DOHH2 (cell line): ENCODE data around the gene ADAM8.

Experiments
- EZH2phosphoT487 ChIP-seq: fragments of 200-600 bp; sonication (generic); IDR thresholded peaks from 2 replicates; pipeline ENCODE4 v1.6.1; 2017; ENCODE audit warnings: borderline replicate concordance, mild to moderate bottlenecking, antibody characterized with exemption, low read length, moderate library complexity, mixed read lengths
- TF ChIP-seq, protein P1 (sequence below): fragments of 200-600 bp; sonication (generic); IDR thresholded peaks from one replicate; pipeline ENCODE4 v1.5.1; 2014; ENCODE audit warnings: antibody characterized with exemption, mild to moderate bottlenecking, low read depth, low read length; ENCODE audit not compliant: poor library complexity, severe bottlenecking

DNA sequence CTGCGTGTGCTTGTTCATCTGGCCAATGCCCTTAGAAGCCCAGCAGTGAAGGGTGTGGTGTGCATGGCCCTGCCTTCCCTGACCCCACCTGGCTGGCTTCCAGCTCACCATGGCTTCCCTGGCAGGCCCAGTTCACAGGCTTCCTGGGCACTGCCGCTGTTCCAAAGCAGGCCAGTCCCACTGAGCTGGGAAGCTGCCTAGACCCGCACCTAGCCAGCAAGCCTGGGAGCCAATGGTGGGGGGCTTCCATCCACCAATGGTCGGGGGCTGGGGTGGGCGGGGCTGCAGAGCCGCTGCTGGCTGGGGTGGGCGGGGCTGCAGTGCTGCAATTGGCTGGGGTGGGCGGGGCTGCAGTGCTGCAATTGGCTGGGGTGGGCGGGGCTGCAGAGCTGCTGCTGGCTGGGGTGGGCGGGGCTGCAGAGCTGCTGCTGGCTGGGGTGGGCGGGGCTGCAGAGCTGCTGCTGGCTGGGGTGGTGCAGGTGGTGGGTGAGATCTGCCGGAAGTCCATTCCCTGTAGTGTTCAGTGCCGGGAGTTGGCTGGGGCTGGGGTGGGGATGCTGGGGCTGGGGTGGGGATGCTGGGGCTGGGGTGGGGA is 47.6 kb upstream of the ADAM8 start:
- TF ChIP-seq, protein P1, sequence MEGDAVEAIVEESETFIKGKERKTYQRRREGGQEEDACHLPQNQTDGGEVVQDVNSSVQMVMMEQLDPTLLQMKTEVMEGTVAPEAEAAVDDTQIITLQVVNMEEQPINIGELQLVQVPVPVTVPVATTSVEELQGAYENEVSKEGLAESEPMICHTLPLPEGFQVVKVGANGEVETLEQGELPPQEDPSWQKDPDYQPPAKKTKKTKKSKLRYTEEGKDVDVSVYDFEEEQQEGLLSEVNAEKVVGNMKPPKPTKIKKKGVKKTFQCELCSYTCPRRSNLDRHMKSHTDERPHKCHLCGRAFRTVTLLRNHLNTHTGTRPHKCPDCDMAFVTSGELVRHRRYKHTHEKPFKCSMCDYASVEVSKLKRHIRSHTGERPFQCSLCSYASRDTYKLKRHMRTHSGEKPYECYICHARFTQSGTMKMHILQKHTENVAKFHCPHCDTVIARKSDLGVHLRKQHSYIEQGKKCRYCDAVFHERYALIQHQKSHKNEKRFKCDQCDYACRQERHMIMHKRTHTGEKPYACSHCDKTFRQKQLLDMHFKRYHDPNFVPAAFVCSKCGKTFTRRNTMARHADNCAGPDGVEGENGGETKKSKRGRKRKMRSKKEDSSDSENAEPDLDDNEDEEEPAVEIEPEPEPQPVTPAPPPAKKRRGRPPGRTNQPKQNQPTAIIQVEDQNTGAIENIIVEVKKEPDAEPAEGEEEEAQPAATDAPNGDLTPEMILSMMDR: no peak
- no peak for TF ChIP-seq EZH2phosphoT487
